GM19043 (cell line): ENCODE measurements around the gene PTPRD.

Experiments used
- ATAC-seq: cut with Tn5 transposase; IDR thresholded peaks from one replicate; pipeline ENCODE4 v1.9.1; 2021; ENCODE audit warnings: low read depth; ENCODE audit not compliant: unreplicated experiment

Gene PTPRD

GRCh38 chr9:8600914-8601680 is 2011.7 kb downstream of the PTPRD start:
- no peak for ATAC-seq

GRCh38 chr9:8599937-8600336 is 2012.9 kb downstream of the PTPRD start:
- ATAC-seq, result no peak

GRCh38 chr9:8589476-8589875 is 2023.3 kb downstream of the PTPRD start:
- no peak for ATAC-seq

GRCh38 chr9:8585036-8585435 is 2027.8 kb downstream of the PTPRD start:
- ATAC-seq, result no peak

GRCh38 chr9:8579661-8580060 is 2033.1 kb downstream of the PTPRD start:
- ATAC-seq, result no peak

- no peak for ATAC-seq
These were observed 2036.1 kb downstream of the PTPRD start for GRCh38 chr9:8576741-8577140.

GRCh38 chr9:8574846-8575245 is 2038.0 kb downstream of the PTPRD start:
- no peak for ATAC-seq

GRCh38 chr9:8572209-8572608 is 2040.6 kb downstream of the PTPRD start:
- no peak for ATAC-seq

GRCh38 chr9:8571643-8572042 is 2041.2 kb downstream of the PTPRD start:
- ATAC-seq, result no peak

GRCh38 chr9:8570776-8571175 is 2042.0 kb downstream of the PTPRD start:
- no peak for ATAC-seq

- no peak for ATAC-seq
These were observed 2043.0 kb downstream of the PTPRD start for GRCh38 chr9:8569823-8570222.

- ATAC-seq, result no peak
These were observed 2044.7 kb downstream of the PTPRD start for GRCh38 chr9:8567963-8568579.

GRCh38 chr9:8564960-8565359 is 2047.8 kb downstream of the PTPRD start:
- no peak for ATAC-seq

- ATAC-seq, result no peak
These were observed 2052.0 kb downstream of the PTPRD start for GRCh38 chr9:8560560-8561525.

GRCh38 chr9:8558176-8558575 is 2054.6 kb downstream of the PTPRD start:
- ATAC-seq, result no peak

GRCh38 chr9:8555762-8556500 is 2056.9 kb downstream of the PTPRD start:
- ATAC-seq, result no peak

- no peak for ATAC-seq
These were observed 2059.4 kb downstream of the PTPRD start for GRCh38 chr9:8553444-8553843.

GRCh38 chr9:8552732-8553131 is 2060.1 kb downstream of the PTPRD start:
- no peak for ATAC-seq

GRCh38 chr9:8549214-8549613 is 2063.6 kb downstream of the PTPRD start:
- no peak for ATAC-seq

GRCh38 chr9:8543219-8543618 is 2069.6 kb downstream of the PTPRD start:
- ATAC-seq, result no peak
